Ishikawa (cell line): ENCODE results near the gene RNF227.

Source experiments
- CEBPB ChIP-seq: IDR thresholded peaks from 2 replicates; pipeline ENCODE4 v1.6.1; 2012
- CREB1 ChIP-seq: IDR thresholded peaks from 2 replicates; pipeline ENCODE4 v1.6.1; 2012; ENCODE audit warnings: low read depth
- EGR1 ChIP-seq: IDR thresholded peaks from 2 replicates; pipeline ENCODE4 v1.6.1; 2012
- EP300 ChIP-seq: IDR thresholded peaks from 2 replicates; pipeline ENCODE4 v1.6.1; 2012; ENCODE audit warnings: borderline replicate concordance
- FOXM1 ChIP-seq: IDR thresholded peaks from 2 replicates; pipeline ENCODE4 v1.6.1; 2012; ENCODE audit warnings: low read depth, borderline replicate concordance
- NFIC ChIP-seq: IDR thresholded peaks from 2 replicates; pipeline ENCODE4 v1.6.1; 2012
- RAD21 ChIP-seq: IDR thresholded peaks from 2 replicates; pipeline ENCODE4 v1.6.1; 2012; ENCODE audit warnings: low read depth
- TAF1 ChIP-seq: IDR thresholded peaks from 2 replicates; pipeline ENCODE4 v1.6.1; 2012; ENCODE audit warnings: low read depth, mild to moderate bottlenecking
- TCF12 ChIP-seq: IDR thresholded peaks from 2 replicates; pipeline ENCODE4 v1.6.1; 2012; ENCODE audit warnings: low read depth
- TEAD4 ChIP-seq: IDR thresholded peaks from 2 replicates; pipeline ENCODE4 v1.6.1; 2012
- YY1 ChIP-seq: IDR thresholded peaks from 2 replicates; pipeline ENCODE4 v1.6.1; 2012; ENCODE audit warnings: low read depth
- ZBTB7A ChIP-seq: IDR thresholded peaks from 2 replicates; pipeline ENCODE4 v1.6.1; 2012; ENCODE audit warnings: low read depth
- TF ChIP-seq, protein P1 (sequence below): IDR thresholded peaks from 2 replicates; pipeline ENCODE4 v1.6.1; 2012; ENCODE audit warnings: low read depth, mild to moderate bottlenecking
- TF ChIP-seq, protein P2 (sequence below): IDR thresholded peaks from 2 replicates; pipeline ENCODE4 v1.6.1; 2012
- TF ChIP-seq, protein P3 (sequence below): IDR thresholded peaks from 2 replicates; pipeline ENCODE4 v1.6.1; 2012

The RNF227 gene

DNA sequence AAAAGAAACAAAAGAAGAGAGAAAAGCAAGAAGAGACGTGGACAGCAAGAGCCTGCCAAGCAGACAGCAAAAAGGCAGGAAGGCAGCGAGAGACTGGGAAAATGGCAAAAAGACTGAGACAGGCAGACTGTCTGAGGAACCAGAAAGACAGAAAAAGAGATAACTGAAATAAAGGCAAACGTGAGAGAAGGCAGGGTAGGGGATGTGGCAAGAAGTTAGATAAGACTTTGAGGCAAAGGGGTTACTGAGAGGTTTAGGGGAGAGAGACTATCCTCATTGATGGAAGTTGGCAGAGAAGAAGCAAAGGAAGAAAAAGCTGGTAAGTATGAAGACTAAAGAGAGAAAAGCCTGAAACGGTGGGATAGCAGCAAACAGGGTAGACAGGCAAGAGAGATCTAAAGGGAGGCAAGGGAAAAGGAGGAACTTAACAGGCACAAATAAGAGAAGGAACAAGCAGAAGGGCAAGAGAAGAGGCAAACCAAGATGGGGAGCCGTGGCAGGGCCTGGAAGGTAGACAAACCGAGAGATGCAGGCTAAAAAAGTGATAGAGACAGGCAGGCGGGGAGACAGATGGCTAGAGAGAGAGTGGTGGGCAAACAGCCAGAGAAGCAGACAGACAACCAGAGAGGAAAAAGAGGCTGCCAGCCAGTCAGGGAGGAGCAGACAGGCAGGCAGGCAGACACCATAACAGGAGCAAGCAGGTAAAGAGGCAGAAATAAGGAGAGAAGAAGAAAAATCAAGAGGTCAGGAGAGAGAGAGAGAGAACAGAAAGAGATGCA is 34.6 kb downstream of the RNF227 start:
- no peak for TF ChIP-seq YY1
- TF ChIP-seq RAD21 = no peak
- no peak for TF ChIP-seq ZBTB7A

DNA sequence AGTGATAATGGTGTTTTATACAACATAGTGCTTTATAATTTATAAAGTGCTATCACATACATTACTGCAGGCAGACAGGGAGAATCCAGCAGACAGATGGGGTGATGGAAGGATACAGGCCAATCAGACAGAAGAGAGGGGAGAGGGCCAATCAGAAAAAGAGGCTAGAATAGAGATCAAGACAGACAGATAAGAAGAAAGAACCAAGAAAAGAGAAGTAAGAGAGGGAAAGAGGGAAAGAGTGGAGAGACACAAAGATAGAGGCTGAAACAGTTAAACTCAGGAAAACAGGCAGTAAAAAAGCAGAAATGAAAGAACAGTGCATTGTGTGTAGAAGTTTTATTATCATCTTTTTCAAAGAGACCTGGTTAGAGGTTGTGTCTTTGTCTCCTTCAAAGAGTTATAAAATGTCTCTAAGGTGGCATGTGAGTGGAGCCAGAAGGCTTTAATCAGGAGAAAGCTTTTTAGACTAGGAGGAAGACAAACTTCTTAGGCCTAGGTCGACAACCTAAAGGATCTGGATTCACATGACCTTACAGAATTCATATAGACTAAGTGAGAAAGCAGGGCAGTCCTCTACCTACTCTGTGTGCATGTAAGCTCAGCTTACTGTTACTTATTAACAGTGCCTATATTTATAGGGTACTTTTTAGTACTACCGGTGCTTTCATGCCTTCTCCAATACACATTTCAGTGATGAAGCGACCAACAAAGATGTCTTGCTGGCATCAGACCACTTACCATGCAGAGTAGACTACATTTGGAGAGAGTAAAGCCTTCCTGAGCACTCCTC is 35.8 kb downstream of the RNF227 start:
- TF ChIP-seq, protein P1, sequence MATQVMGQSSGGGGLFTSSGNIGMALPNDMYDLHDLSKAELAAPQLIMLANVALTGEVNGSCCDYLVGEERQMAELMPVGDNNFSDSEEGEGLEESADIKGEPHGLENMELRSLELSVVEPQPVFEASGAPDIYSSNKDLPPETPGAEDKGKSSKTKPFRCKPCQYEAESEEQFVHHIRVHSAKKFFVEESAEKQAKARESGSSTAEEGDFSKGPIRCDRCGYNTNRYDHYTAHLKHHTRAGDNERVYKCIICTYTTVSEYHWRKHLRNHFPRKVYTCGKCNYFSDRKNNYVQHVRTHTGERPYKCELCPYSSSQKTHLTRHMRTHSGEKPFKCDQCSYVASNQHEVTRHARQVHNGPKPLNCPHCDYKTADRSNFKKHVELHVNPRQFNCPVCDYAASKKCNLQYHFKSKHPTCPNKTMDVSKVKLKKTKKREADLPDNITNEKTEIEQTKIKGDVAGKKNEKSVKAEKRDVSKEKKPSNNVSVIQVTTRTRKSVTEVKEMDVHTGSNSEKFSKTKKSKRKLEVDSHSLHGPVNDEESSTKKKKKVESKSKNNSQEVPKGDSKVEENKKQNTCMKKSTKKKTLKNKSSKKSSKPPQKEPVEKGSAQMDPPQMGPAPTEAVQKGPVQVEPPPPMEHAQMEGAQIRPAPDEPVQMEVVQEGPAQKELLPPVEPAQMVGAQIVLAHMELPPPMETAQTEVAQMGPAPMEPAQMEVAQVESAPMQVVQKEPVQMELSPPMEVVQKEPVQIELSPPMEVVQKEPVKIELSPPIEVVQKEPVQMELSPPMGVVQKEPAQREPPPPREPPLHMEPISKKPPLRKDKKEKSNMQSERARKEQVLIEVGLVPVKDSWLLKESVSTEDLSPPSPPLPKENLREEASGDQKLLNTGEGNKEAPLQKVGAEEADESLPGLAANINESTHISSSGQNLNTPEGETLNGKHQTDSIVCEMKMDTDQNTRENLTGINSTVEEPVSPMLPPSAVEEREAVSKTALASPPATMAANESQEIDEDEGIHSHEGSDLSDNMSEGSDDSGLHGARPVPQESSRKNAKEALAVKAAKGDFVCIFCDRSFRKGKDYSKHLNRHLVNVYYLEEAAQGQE = no peak
- TF ChIP-seq FOXM1 (no peak), TCF12 (no peak), TAF1 (no peak), CREB1 (no peak), CEBPB (no peak), EP300 (no peak), TEAD4 (no peak), YY1 (no peak), RAD21 (no peak), EGR1 (no peak), NFIC (no peak), ZBTB7A (no peak)
- TF ChIP-seq, protein P2, sequence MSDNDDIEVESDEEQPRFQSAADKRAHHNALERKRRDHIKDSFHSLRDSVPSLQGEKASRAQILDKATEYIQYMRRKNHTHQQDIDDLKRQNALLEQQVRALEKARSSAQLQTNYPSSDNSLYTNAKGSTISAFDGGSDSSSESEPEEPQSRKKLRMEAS = no peak
- TF ChIP-seq, protein P3, sequence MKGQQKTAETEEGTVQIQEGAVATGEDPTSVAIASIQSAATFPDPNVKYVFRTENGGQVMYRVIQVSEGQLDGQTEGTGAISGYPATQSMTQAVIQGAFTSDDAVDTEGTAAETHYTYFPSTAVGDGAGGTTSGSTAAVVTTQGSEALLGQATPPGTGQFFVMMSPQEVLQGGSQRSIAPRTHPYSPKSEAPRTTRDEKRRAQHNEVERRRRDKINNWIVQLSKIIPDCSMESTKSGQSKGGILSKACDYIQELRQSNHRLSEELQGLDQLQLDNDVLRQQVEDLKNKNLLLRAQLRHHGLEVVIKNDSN = no peak

DNA sequence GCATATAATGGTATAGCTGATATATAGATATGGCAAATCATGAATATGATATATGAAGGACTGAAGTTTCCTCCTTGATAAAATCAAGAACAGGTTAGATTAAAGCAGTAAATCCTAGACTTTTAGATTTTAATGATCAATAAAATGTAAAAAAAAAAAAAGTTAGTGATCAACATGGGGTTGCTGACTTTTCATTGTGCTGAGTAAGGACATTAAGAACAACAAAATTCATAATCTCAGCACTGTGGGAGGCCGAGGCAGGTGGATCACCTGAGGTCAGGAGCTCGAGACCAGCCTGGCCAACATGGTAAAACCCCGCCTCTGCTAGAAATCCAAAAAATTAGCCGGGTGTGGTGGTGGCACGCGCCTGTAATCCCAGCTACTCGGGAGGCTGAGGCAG is 37.9 kb downstream of the RNF227 start:
- TF ChIP-seq FOXM1 (no peak), TCF12 (no peak), CREB1 (no peak), EGR1 (no peak), TEAD4 (no peak), TAF1 (no peak), RAD21 (no peak), CEBPB (no peak), ZBTB7A (no peak)
- TF ChIP-seq, protein P3 = no peak

DNA sequence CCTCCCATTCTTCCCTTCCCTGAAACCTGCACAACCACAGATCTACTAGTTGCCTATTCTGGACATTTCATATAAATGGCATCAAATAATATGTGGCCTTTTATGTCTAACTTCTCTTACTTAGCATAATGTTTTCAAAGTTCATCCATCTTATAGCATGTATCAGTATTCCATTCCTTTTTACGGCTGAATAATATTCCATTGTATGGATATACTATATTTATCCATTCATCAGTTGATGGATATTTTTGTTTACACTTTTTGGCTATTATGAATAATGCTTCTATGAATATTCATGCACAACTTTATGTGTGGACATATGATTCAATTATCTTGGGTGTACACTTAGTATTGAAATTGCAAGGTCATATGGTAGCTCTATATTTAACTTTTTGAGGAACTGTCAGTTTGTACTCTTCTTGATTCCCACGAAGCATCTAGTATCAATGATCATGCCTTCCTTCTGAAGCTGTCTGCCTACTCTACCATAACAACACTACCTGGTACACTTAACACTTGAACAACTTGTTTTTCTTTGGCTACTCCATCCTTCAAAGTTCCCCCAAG is 40.2 kb downstream of the RNF227 start:
- TF ChIP-seq EP300 = no peak
- TF ChIP-seq, protein P3 = no peak
- no peak for TF ChIP-seq CREB1
- no peak for TF ChIP-seq TCF12
- TF ChIP-seq CEBPB = no peak
- no peak for TF ChIP-seq NFIC
- no peak for TF ChIP-seq ZBTB7A
- TF ChIP-seq EGR1 = no peak
- no peak for TF ChIP-seq RAD21
- TF ChIP-seq, protein P1 = no peak
- no peak for TF ChIP-seq FOXM1

DNA sequence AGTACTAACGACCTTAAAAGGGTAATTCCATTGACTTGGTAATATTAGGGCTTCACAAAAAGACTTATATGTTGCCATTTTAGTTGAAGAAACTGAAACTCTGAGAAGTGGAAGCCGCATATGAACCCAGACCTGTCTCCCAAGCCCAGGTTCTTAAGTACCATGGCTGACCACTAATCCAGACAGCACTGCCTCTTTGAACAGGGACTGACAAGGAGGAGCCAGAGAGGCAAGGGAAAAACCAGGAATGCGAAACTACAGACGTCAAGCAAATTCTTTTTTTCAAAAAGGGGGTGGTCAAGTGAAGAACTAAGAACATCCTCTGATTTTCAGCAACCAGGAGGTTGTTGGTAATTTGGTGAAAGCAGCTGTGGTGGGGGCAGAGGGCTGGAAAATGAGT is 43.0 kb downstream of the RNF227 start:
- TF ChIP-seq RAD21 (no peak), NFIC (no peak), EP300 (no peak), TEAD4 (no peak), CREB1 (no peak), TCF12 (no peak), YY1 (no peak), EGR1 (no peak), TAF1 (no peak), ZBTB7A (no peak), FOXM1 (no peak), CEBPB (no peak)
- TF ChIP-seq, protein P2 = no peak
- TF ChIP-seq, protein P3 = no peak
- TF ChIP-seq, protein P1 = no peak
